Measurements from ENCODE around the gene CYTH3. TPM values are rescaled to one million over a fixed set of nuclear protein-coding genes. Genes with fewer than 3 reads are reported as not detected.

The CYTH3 gene
- total RNA-seq, 1 donor = 33.2 TPM

- no peak overlapping the region for H3K4me3 ChIP-seq (ENCODE audit: low read depth, low read length)
- no peak for DNase-seq (ENCODE audit: low read depth)
- TF ChIP-seq CTCF (IDR thresholded peaks at IDR 0.05; ENCODE audit: insufficient read depth, low read depth, low read length) = no peak
These were observed 61.6 kb downstream of the CYTH3 start for GRCh38 chr7:6210621-6211372.

- H3K4me3 ChIP-seq (ENCODE audit: low read depth, low read length) = no peak overlapping the region
- TF ChIP-seq CTCF (IDR thresholded peaks at IDR 0.05; ENCODE audit: insufficient read depth, low read depth, low read length) = no peak
- no peak for DNase-seq (ENCODE audit: low read depth)
These were observed 63.1 kb downstream of the CYTH3 start for GRCh38 chr7:6209340-6209739.

GRCh38 chr7:6208573-6209328, 63.7 kb downstream of the CYTH3 start:
- no peak for DNase-seq (ENCODE audit: low read depth)
- no peak overlapping the region for H3K4me3 ChIP-seq (ENCODE audit: low read depth, low read length)
- no peak for TF ChIP-seq CTCF (IDR thresholded peaks at IDR 0.05; ENCODE audit: insufficient read depth, low read depth, low read length)

- TF ChIP-seq CTCF (IDR thresholded peaks at IDR 0.05; ENCODE audit: insufficient read depth, low read depth, low read length) = no peak
- H3K4me3 ChIP-seq (ENCODE audit: low read depth, low read length) = no peak overlapping the region
- peak; percentile 24 for DNase-seq (ENCODE audit: low read depth)
These were observed 66.3 kb downstream of the CYTH3 start for GRCh38 chr7:6205971-6206660.

GRCh38 chr7:6203381-6203780, 69.0 kb downstream of the CYTH3 start:
- TF ChIP-seq CTCF (IDR thresholded peaks at IDR 0.05; ENCODE audit: insufficient read depth, low read depth, low read length) = no peak
- H3K4me3 ChIP-seq (ENCODE audit: low read depth, low read length) = no peak overlapping the region
- no peak for DNase-seq (ENCODE audit: low read depth)

GRCh38 chr7:6202117-6202516, 70.3 kb downstream of the CYTH3 start:
- no peak for DNase-seq (ENCODE audit: low read depth)
- no peak overlapping the region for H3K4me3 ChIP-seq (ENCODE audit: low read depth, low read length)
- no peak for TF ChIP-seq CTCF (IDR thresholded peaks at IDR 0.05; ENCODE audit: insufficient read depth, low read depth, low read length)
